Measurements from ENCODE around the gene NUFIP1.
A peak's percentile ranks its signal among the peaks of the same experiment; 100 is the strongest.
"Not testable (repeated sequence)": the region's sequence is repeated elsewhere in the genome, so short reads cannot be mapped to it uniquely, and the experiment has no call there.

NUFIP1 gene

GRCh38 chr13:44989071-44989889, at the start of gene NUFIP1, which contains the start of gene GPALPP1:
Gene NUFIP1 (minus strand): TSS chr13:44989471. CDS start chr13:44989436, 35 bp downstream.
Gene GPALPP1 (plus strand): TSS chr13:44989538. CDS start chr13:44989655, 117 bp downstream.
- peak; percentile 75 for DNase-seq

- DNase-seq: no peak
Measured at GRCh38 chr13:45036206-45036605, 46.9 kb upstream of the NUFIP1 start.

- DNase-seq: no peak
Measured at GRCh38 chr13:45034342-45034741, 45.1 kb upstream of the NUFIP1 start.

- no peak for DNase-seq
Measured at GRCh38 chr13:45024847-45025246, 35.6 kb upstream of the NUFIP1 start.

- DNase-seq: no peak
Measured at GRCh38 chr13:45021250-45021649, 32.0 kb upstream of the NUFIP1 start.

GRCh38 chr13:45019981-45020380, 30.7 kb upstream of the NUFIP1 start:
- not testable (repeated sequence) for DNase-seq

- no peak for DNase-seq
Measured at GRCh38 chr13:45016792-45017425, 27.6 kb upstream of the NUFIP1 start.

GRCh38 chr13:45015300-45015699, 26.0 kb upstream of the NUFIP1 start:
- no peak for DNase-seq

GRCh38 chr13:45011198-45011597, 21.9 kb upstream of the NUFIP1 start:
- DNase-seq: no peak

GRCh38 chr13:45007823-45008222, 18.6 kb upstream of the NUFIP1 start:
- DNase-seq: no peak

- DNase-seq: no peak
Measured at GRCh38 chr13:45007225-45007624, 18.0 kb upstream of the NUFIP1 start.

- no peak for DNase-seq
Measured at GRCh38 chr13:45004096-45004495, 14.8 kb upstream of the NUFIP1 start.

GRCh38 chr13:45003417-45003816, 14.1 kb upstream of the NUFIP1 start:
- DNase-seq: no peak

GRCh38 chr13:44989941-44990340, 670 bp upstream of the NUFIP1 start:
- no peak for DNase-seq

GRCh38 chr13:44978328-44978727, 10.9 kb downstream of the NUFIP1 start:
- DNase-seq: no peak

- DNase-seq: no peak
Measured at GRCh38 chr13:44976949-44977583, 12.2 kb downstream of the NUFIP1 start.

- no peak for DNase-seq
Measured at GRCh38 chr13:44976196-44976595, 13.1 kb downstream of the NUFIP1 start.

GRCh38 chr13:44974056-44974793, 15.0 kb downstream of the NUFIP1 start:
- DNase-seq: no peak

GRCh38 chr13:44972956-44973581, 16.2 kb downstream of the NUFIP1 start:
- DNase-seq: no peak

GRCh38 chr13:44971656-44972595, 17.3 kb downstream of the NUFIP1 start:
- no peak for DNase-seq
